ENCODE measurements around the gene PKM. TPM values are rescaled to one million over a fixed set of nuclear protein-coding genes. Genes with fewer than 3 reads are reported as not detected.

Gene PKM
- total and polyA plus RNA-seq, 2 donors (not counting 3 experiments of a cell fraction or from before 2014, with no cell fraction given), result 689 to 968 TPM

DNA sequence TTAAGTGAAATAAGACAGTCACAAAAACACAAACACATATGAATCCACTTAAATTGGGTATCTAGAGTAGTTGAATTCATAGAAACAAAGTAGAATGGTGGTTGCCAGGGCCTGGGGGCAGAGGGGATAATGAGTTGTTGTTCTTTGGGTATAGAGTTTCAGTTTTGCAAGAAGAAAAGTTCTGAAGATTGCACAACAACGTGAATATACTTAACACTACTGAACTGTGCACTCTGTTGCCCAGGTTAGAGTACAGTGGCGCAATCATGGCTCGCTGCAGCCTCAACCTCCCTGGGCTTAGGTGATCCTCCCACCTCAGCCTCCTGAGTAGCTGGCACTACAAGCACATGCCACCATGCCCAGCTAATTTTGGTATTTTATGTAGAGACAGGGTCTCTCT is 48.3 kb downstream of the PKM start:
- H3K4me3 ChIP-seq (replicated peaks in 1 of 3; ENCODE audit: insufficient read depth in 1 of 3, low read depth in 1 of 3, low read length in 3 of 3), result no peak overlapping the region
- H3K27me3 ChIP-seq (ENCODE audit: control insufficient read depth in 2 of 2, insufficient read depth in 2 of 2, low read length in 2 of 2), result peaks cover 19 to 24% of the 10 kb centered on the region in 2 experiments
- no peak overlapping the region for H3K9ac ChIP-seq (replicated peaks; ENCODE audit: extremely low read depth, insufficient read depth, low read length)
- ChIA-PET CTCF (interaction anchor here (1.4 kb wide), 1 partner anchor 27 kb away, joined by 5 read pairs; no protein-coding TSS in a partner anchor), POLR2A (no interaction called here)
- no peak for DNase-seq (ENCODE audit: low read depth, low spot score)
- H3K4me1 ChIP-seq (ENCODE audit: control insufficient read depth, extremely low read depth, insufficient read depth, low read length), result no peaks in the 10 kb centered on the region
- no TSS peak for BruUV-seq (replicated peaks)
- no peaks in the 10 kb centered on the region for H3K36me3 ChIP-seq (ENCODE audit: control insufficient read depth in 2 of 2, extremely low read depth in 1 of 2, insufficient read depth in 2 of 2, low read length in 2 of 2)
- H4K20me1 ChIP-seq (replicated peaks; ENCODE audit: control insufficient read depth, extremely low read depth, insufficient read depth, low read length), result no peaks in the 10 kb centered on the region
- FAIRE-seq, result peak; percentile 63
- no peaks in the 10 kb centered on the region for H3K9me1 ChIP-seq (replicated peaks; ENCODE audit: control insufficient read depth, extremely low read depth, insufficient read depth, low read length)
- no peak overlapping the region for H2AFZ ChIP-seq (ENCODE audit: low read depth, low read length)
- intact Hi-C loops (cut with micrococcal nuclease) (no loop called here), dilution Hi-C loops (cut with MboI; ENCODE audit: extremely low pct_ligation_motif_present, low sequenced_read_pairs) (no loop called here)
- no peak overlapping the region for H3K4me2 ChIP-seq (ENCODE audit: insufficient read depth, low read length)
- no peak overlapping the region for H3K27ac ChIP-seq (ENCODE audit: insufficient read depth, low read depth, low read length)
- no peaks in the 10 kb centered on the region for H3K79me2 ChIP-seq (ENCODE audit: control insufficient read depth, insufficient read depth, low read length)
- TF ChIP-seq, protein P1, sequence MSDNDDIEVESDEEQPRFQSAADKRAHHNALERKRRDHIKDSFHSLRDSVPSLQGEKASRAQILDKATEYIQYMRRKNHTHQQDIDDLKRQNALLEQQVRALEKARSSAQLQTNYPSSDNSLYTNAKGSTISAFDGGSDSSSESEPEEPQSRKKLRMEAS (IDR thresholded peaks at IDR 0.05; ENCODE audit: insufficient read depth, insufficient read length), result no peak
- no peak for TF ChIP-seq GATA2 (IDR thresholded peaks at IDR 0.05; ENCODE audit: insufficient read depth, insufficient read length, low read depth, low read length)
- no peak for TF ChIP-seq FOS (IDR thresholded peaks at IDR 0.05; ENCODE audit: borderline replicate concordance, insufficient read depth, low read length)
- H3K9me3 ChIP-seq (replicated peaks; ENCODE audit: control insufficient read depth, insufficient read depth, low read length), result no peaks in the 10 kb centered on the region

GRCh38 chr15:72182244-72182643 is 48.7 kb downstream of the PKM start:
- Histone ChIP-seq H3K9me1 (replicated peaks; ENCODE audit: control insufficient read depth, extremely low read depth, insufficient read depth, low read length) (no peaks in the 10 kb centered on the region), H3K9me3 (replicated peaks; ENCODE audit: control insufficient read depth, insufficient read depth, low read length) (no peaks in the 10 kb centered on the region), H3K27ac (ENCODE audit: insufficient read depth, low read depth, low read length) (no peak overlapping the region), H3K79me2 (ENCODE audit: control insufficient read depth, insufficient read depth, low read length) (no peaks in the 10 kb centered on the region), H3K27me3 (ENCODE audit: control insufficient read depth in 2 of 2, insufficient read depth in 2 of 2, low read length in 2 of 2) (peaks cover 18 to 20% of the 10 kb centered on the region in 2 experiments), H3K4me3 (replicated peaks in 1 of 3; ENCODE audit: insufficient read depth in 1 of 3, low read depth in 1 of 3, low read length in 3 of 3) (no peak overlapping the region), H3K4me1 (ENCODE audit: control insufficient read depth, extremely low read depth, insufficient read depth, low read length) (no peaks in the 10 kb centered on the region), H3K36me3 (ENCODE audit: control insufficient read depth in 2 of 2, extremely low read depth in 1 of 2, insufficient read depth in 2 of 2, low read length in 2 of 2) (no peaks in the 10 kb centered on the region), H2AFZ (ENCODE audit: low read depth, low read length) (no peak overlapping the region), H3K9ac (replicated peaks; ENCODE audit: extremely low read depth, insufficient read depth, low read length) (no peak overlapping the region), H3K4me2 (ENCODE audit: insufficient read depth, low read length) (no peak overlapping the region), H4K20me1 (replicated peaks; ENCODE audit: control insufficient read depth, extremely low read depth, insufficient read depth, low read length) (no peaks in the 10 kb centered on the region)
- no peak for DNase-seq (ENCODE audit: low read depth, low spot score)
- CTCF ChIA-PET, result interaction anchor here (0.9 to 1.4 kb wide), 2 partner anchors 18 to 26 kb away, joined by 3 to 5 read pairs; no protein-coding TSS in a partner anchor
- POLR2A ChIA-PET, result no interaction called here
- intact Hi-C loops (cut with micrococcal nuclease), result no loop called here
- TF ChIP-seq POLR2A (IDR thresholded peaks at IDR 0.05; ENCODE audit: low read depth, low read length) (no peak), GATA2 (IDR thresholded peaks at IDR 0.05; ENCODE audit: insufficient read depth, insufficient read length, low read depth, low read length) (no peak), JUN (IDR thresholded peaks at IDR 0.05; ENCODE audit: borderline replicate concordance, insufficient read depth, insufficient read length, low read depth) (no peak), POLR2AphosphoS5 (IDR thresholded peaks at IDR 0.05; ENCODE audit: insufficient read depth, low read depth, low read length) (no peak), FOS (IDR thresholded peaks at IDR 0.05; ENCODE audit: borderline replicate concordance, insufficient read depth, low read length) (no peak), CTCF (IDR thresholded peaks at IDR 0.05; ENCODE audit: extremely low read depth in 1 of 2, insufficient read depth in 1 of 2, low read depth in 1 of 2, low read length in 2 of 2) (no peak), EZH2 (IDR thresholded peaks at IDR 0.05; ENCODE audit: borderline replicate concordance, low read depth, low read length, severe bottlenecking) (no peak), MYC (IDR thresholded peaks at IDR 0.05; ENCODE audit: low read depth, low read length) (no peak)
- TF ChIP-seq, protein P1 (IDR thresholded peaks at IDR 0.05; ENCODE audit: insufficient read depth, insufficient read length), result no peak
- dilution Hi-C loops (cut with MboI; ENCODE audit: extremely low pct_ligation_motif_present, low sequenced_read_pairs), result no loop called here
- no TSS peak for BruUV-seq (replicated peaks)
- no peak for FAIRE-seq
